ENCODE results near the gene SH3RF3.

Gene SH3RF3

GRCh38 chr2:109402980-109403840, 274.2 kb downstream of the SH3RF3 start:
- DNase-seq = peak; percentile 72

DNA sequence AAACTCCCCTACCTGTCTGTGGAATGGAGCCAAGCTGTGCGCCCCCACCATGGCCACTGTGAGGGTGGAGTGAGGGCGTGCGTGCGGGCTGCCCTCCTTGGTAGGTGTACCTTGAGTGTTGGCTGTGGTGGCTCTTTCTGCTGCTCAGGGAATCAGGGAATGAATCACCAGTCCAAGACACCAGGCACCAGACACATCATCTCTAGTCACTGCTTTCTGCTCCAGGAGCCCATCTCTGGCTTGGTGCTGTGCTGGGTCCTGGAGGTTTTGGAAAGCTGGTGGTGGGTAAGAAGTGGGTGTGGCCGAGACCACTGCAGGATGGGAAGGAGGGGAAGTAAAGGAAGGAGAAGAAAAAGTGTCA, 274.8 kb downstream of the SH3RF3 start:
- DNase-seq = peak; percentile 65

DNA sequence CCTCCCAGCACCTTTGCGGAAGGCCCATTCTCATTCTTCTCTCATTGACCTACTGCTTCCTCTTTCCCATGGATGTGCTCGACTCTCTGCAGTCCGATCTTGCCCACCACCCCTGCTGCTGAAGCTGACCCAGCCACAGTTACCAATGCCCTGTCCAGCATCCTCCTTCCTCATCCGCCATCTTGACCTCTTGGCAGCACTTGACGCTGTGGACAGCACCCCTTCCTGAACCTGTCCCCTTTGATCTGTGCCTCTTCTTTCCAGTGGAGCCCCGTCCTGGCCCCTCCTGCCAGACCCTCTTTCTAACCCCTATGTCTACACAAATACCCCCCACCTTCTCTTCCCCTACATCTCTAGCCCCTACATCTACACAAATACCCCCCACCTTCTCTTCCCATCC, 275.7 kb downstream of the SH3RF3 start:
- no peak for DNase-seq

GRCh38 chr2:109405873-109406272, 276.9 kb downstream of the SH3RF3 start:
- no peak for DNase-seq

DNA sequence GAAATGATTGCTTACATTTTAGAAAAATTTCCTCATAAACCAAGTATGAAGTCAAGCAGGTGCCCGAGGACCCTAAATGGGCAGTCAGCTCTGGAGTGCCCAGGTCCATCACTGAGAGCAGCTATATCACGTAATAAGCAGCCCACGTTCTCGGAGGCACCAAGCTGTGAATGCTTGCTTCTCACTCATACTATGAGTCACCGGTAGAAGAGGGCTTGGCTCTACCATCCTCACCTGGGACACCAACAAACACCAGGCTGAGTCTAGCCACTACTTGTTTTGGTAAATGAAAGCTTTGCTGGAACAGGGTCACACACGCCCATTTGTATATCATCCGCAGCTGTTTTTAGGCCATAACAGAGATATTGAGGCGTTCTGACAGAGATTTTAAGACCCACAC, 277.3 kb downstream of the SH3RF3 start:
- DNase-seq = no peak

DNA sequence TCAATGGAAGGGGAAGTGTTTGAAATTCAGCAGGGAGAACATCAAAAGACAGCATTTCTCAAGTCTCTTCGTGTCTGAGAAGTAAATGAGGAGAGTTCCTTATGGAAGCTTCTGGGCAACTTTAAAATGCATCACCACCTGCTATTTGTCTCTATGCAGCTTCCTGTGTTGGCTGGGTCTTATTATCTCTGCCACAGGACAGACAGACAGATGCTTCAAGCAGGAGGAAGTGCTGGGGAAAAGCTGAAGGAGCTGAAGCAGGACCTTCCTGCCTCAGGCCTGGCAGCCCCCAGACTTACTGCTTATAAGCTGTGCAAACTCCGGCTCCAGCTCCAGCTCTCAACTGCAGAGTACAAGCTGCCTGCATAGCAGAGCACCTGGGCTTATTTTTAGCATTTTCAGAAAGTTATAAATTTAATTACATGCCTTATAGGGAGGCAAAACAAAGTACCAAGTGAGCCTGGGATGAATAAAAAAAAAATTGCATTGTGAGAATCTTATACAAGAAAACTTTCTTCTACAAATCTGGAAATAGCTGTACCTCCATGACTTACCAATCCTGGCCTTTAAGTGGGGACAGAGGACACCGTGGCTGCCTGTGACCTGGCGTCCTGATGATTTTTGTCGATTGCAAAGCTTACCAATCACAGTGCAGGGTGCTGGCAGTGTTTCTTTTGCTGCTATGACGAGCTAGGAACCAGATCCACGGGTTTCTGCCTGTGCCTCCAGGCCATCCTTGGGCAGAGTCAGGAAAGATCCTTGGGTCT, 278.5 kb downstream of the SH3RF3 start:
- DNase-seq = no peak

- no peak for DNase-seq
Observed at GRCh38 chr2:109408043-109408335, 279.0 kb downstream of the SH3RF3 start.

- DNase-seq = no peak
Observed at GRCh38 chr2:109409321-109410038, 280.5 kb downstream of the SH3RF3 start.

DNA sequence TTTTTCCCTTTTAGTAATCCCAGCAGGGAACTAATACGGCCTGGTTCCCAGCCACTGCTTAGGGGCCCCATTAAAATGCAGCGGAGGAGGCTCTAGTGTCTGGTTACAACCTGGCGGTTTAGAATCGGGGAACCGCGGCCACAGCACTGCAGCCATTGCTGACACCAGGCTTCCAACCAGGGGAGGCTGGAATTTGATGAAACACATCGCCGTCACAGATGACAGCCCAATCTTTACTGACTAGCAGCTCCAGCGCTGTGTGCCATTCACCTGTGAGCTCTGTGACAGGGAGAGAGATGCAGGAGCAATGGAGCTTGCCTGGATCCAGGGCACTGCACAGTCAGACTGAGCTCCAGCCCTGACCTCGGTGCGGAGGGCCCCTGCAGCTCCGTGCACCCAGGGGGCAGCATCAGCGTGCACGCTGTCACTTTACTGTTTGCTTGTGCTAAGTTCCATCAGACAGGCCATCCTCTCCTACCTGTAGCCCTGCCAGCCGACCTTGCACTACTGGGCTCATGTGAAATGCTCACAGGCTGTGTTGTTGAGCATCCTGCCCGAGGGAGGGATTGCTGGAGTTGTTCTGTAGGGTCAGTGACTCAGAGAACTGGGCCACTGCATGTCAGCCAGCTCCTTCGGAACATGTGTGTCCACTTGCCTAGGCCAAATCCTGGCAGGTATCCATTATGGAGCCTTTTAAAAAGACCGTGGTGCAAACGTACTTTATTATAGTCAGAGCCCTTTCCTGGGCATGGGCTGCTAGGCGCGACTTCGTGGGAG, 281.2 kb downstream of the SH3RF3 start:
- no peak for DNase-seq

DNA sequence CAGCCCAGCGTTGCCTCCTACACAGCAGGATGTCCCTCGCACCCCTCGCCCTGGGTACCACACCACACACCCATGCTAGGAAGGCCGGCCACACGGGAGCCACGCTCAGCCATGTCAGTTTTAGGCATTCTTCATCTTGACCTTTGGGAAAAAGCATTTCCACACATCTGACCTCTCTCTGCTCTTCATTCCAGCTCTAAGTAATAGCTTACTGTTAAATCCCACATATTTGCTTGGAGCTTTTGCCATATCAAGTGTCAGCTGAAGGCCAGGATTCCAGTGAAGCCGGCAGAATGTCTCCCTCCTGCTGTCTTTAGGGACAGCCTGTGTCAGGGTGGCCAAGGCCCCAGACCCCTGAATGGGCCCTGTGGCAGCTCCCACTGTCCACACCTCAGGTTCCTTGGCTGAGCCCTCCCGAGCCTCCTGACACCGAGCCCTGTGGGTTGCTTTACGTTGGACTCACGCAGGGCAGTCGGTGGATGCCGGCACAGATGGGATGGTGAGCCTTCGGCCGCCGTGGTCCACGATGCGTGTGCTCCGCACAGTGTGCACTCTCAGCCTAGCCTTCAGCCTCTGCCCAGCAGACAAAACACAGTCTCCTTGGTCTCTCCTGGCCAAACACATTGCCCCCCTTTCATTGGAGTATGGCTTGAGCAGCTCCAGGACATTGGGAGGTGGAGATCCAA, 282.8 kb downstream of the SH3RF3 start:
- DNase-seq = no peak

DNA sequence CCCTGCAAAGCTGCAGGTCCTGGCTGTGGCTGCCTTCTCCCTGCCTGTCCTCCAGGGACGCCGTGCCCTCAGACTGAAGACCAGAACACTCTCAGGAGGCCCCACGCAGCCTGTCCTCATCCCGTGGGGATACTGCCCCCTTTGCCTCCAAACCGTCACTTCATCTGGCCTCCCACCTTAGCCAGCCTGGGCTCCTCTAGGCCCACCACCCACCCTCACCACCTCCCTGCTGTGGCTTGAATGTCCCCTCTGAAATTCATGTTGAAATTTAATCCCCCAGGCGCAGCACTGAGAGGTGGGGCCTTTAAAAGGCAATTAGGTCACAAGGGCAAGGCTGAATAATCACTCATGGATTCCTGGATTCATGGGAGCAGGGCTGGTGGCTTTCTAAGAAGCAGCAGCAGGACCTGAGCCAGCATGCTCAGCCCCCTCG, 286.6 kb downstream of the SH3RF3 start:
- no peak for DNase-seq

GRCh38 chr2:109417701-109418335, 288.8 kb downstream of the SH3RF3 start:
- DNase-seq = no peak

- no peak for DNase-seq
Observed at GRCh38 chr2:109418716-109419115, 289.7 kb downstream of the SH3RF3 start.

DNA sequence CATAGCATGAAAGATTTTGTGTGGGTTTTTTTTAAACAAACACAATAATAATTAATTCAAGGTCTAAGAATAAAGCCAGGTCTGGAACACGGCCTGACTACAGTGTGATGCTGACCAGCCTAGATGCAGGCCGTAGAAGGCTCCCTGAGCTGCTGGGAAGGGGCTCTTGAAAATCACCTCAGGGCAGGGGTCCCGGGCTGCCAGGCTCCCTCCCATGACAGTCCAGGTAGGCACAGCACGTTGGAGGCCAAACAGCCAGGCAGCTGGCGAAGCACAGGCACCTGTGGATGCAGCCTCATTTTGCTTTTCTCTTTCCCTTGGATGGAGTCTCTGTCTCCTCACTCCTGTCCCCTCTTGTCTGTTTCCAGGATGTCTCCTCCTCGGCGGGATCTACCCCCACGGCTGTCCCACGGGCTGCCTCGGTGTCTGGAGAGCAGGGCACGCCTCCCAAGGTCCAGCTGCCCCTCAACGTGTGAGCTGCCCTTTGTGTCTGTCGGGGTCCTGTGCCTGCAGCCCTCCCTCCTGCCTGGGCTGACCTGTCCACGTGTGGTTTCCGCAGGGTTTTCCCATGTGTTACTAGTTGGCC, 290.3 kb downstream of the SH3RF3 start:
- no peak for DNase-seq

- DNase-seq = no peak
Observed at GRCh38 chr2:109419960-109420370, 291.0 kb downstream of the SH3RF3 start.

DNA sequence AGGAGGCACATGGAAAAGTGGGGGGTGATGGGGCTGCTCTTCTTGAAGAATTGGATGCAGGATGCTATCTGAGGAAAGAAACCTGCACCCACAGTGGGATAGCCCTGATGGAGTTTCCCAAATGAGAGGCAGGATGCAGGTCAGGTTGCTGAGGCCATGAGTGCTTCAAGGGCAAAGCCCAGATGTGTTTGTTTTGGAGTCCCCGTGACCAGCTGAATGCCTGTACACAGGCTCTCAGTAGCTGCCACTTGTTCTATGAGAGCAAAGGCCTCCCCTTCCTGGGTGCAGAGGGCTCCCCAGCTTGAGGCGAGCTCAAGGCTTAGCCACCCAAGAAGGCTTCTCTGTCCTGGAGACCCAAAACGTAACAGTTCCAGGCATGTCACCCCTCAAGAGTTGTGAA, 292.1 kb downstream of the SH3RF3 start:
- DNase-seq = no peak

GRCh38 chr2:109421642-109422041, 292.6 kb downstream of the SH3RF3 start:
- no peak for DNase-seq

DNA sequence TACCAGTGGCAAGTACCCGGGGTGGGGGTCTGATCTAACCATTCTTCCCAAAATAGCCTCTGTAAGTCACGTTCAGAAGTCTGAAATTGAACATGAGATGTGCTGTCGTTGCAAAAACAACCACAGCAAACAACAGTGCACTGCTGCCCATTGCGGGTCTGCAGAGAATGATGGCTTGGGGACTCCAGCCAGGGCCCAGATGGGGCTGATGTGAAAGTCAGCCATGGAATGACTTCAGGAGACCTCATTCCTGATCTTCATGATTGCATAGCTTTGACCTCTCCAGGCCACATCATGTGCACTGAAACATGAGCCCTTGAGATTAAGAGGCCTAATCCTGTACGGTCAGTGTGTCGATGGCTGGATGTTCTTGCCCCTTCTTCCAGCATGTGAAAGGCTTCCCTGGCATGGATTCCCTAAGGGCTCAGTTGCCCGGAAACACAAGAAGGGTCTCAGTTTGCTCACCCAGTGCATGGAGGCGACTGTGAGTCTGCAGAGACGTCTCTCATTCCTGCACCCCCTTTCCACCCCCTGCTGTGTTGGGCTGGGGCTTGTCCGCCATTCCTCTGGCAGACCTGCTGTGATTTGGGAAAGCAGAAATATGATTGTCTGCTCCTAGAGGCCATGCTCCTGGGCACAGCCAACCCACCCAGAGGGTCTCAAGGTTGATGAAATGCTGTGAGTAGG, 293.2 kb downstream of the SH3RF3 start:
- no peak for DNase-seq

DNA sequence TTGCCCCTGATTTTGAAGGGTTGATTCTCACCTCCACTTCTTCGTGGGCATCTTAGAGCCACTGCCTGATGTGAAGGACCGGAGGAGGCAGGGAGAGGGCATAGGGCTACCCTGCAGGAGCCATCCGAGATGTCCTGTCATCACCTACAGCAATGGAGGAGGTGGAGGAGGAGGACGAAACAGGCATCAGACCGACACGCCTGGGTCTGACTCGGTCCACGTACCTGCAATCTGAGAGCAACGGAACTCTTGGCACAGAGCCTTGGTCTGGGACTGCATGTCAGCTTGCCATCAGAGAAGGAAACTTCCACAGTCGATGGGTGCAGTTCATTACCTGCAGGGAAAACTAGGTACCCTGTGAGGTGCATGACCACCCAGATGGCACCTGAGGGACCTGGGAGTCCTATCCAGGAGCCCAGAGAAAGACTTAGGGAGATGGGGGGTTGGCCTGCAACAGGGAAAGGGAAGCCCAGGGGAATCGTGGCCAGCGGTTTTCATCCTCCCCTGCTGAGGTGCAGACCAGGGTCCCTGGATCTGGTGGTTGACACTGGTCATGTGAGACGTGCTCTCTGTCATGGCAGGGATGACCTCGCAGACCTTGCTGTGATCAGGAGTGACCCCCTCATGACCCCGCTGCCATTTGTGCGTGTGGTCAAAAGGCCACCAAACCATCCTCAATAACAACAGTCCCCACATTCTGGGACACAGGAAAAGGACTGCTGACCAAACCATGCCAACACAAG, 293.9 kb downstream of the SH3RF3 start:
- DNase-seq = no peak
